Activated CD8-positive, alpha-beta memory T cell treated with anti-CD3 and anti-CD28 coated beads, Interleukin-2, amount 50 U/mL, for 48 hours (primary cell): Measurements from ENCODE around the gene OMP.
"Not testable (repeated sequence)": the region's sequence is repeated elsewhere in the genome, so short reads cannot be mapped to it uniquely, and the experiment has no call there.

Experiments used
- DNase-seq: peaks from one replicate; pipeline ENCODE4 v3.0.0-alpha.2; 2020

OMP gene

GRCh38 chr11:77088236-77089003 is 14.2 kb upstream of the OMP start:
- DNase-seq, result no peak

- no peak for DNase-seq
Measured at GRCh38 chr11:77089004-77089545, 13.6 kb upstream of the OMP start.

DNA sequence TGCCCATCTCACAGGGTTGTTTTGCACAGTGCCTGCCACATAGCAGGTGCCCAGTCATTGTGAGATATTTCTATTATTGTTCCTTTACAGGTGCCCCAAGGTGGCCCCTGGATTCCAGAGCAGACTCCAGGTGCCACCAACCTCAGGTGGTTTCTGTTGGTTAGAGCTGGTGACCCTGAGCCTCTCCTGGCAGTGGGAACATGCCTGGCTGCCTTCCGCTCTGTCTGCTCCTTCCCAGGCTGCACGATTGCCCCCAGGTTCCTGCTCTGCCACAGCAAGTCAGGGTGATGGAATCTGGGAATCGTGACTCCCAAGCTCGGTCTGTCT is 12.6 kb upstream of the OMP start:
- DNase-seq, result no peak

DNA sequence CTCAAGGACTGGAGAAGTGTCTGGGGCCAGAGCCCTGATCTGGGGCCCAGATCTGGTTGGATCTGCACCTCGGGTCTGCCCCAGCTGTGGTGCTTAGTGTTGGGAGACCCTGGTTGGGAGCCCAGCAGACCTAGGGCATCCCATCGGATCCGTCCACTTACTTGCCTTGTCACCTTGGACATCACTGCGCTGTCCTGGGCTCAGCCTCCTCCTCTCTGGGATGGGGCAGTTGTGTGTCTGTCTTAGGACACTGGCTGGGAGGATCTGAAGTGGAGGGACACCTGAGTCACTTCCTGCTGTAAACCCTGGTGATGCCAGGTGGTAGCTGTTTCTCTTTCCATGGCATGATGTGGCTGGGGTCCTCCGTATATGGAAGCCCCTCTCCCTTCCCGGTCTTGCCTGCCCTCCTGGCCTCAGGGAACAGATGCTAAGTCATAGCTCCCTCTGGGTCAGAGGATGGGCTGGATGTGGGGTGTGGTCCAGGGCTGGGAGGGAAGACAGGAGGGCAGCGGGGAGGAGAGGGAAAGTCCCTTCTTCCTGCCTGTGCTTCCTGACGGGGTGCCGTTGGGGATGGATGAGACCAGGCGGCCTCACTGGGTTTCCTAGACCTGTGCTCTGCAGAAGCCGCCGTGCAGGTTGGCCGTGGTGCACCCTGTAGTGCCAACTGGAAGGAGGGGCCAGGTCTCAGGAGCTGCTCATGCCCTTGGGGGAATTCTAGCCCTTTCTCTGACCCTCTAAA is 12.1 kb upstream of the OMP start:
- DNase-seq, result no peak

- DNase-seq, result peak; percentile 86
Measured at GRCh38 chr11:77091146-77091940, 11.3 kb upstream of the OMP start.

DNA sequence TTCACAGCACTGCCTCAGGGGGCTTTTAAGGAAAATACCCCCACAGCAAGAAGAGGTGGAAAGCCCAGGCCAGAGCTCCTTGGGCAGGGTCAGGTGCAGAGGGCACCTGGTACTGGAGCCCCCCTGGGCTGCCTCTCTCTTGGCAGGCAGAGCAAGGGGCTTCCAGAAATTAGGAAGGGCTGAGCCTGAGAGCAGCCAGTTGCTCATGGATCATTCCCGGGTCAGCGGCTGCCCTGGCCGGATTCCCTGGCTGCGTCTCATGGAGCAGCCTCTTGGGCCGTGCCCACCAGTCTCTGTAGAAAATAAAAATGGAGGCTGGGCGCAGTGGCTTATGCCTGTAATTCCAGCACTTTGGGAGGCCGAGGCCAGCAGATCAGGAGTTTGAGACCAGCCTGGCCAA is 10.3 kb upstream of the OMP start:
- DNase-seq, result no peak

DNA sequence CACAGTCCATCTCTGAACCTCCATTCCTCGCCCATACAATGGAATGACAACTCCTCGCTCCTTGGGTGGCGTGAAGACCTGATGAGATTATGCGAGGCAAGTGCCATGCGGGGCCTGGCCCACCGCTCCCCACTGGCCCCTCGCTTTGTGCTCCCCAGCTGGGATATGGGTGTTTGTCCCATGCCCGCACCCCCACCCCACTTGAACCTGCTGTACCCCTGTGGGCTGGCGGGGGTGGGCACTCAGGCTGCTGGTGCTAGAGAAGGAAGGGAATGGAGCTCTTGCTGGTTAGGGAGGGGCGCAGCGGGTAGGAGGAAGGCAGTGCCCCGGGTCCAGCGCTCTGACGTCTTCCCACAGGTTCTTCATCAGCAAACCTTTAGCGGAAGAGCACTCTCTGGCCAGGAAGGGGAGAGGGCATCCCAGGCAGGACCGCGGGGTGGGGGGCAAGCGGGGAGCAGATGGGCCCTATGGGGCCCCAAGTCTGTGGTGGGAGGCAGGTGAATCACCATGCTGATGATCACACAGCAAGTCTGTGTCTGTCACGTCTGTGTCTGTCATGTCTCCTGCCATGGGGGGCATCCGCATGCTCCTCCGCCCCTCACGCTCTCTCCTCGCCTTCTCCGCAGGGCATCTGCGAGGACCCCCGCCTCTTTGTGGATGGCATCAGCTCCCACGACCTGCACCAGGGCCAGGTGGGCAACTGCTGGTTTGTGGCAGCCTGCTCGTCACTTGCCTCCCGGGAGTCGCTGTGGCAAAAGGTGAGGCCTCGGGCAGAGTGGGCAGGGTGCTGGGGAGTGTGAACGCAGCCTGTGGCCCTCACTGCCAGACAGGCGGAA is 9.4 kb upstream of the OMP start:
- no peak for DNase-seq

GRCh38 chr11:77093987-77094840 is 8.4 kb upstream of the OMP start:
- DNase-seq, result no peak

DNA sequence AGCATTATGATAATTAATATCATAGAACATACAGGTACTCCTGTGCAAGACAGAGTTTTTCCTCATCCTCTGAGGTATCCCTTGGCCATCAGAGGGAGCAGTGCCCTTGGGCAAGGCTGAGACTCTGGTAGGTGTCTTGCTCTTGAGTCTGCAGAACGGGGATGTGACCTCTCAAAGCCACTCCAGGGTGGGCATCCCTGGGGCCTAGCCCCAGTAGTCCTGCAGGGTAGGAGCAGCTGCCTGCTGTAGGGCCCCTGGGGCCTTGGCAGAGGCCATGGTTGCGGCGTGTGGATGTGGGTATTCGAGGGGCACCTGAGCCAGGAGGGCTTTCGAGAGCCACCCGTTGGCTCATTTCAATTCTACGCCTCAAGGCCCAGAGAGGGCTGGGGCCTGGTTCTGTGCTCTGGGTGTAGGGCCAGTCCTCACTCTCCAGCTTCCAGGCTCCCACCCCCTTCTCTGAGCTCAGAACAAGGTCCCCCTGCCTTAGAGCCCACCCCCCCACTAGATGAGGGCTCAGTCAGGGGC is 7.7 kb upstream of the OMP start:
- no peak for DNase-seq

GRCh38 chr11:77095551-77096490 is 6.8 kb upstream of the OMP start:
- no peak for DNase-seq

DNA sequence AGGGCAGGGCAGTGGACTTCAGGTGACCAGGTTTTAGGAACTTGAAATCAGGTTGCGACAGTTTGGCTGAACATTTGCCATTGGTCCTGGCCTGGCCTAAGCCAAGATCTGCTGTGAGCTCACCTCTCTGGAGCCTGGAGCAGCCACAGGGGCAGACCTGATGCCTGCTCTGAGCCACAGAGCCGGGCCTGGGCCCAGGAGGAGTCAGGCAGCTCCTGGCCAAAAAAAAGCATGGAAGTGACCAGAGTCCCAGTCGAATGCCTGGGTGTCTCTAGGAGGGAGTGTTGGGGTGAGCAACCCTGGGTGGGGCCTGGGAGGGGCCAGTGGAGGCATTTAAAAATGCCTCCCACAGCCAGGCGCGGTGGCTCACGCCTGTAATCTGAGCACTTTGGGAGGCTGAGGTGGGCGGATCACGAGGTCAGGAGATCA is 6.0 kb upstream of the OMP start:
- DNase-seq, result no peak

- DNase-seq, result not testable (repeated sequence)
Measured at GRCh38 chr11:77097180-77097579, 5.5 kb upstream of the OMP start.

DNA sequence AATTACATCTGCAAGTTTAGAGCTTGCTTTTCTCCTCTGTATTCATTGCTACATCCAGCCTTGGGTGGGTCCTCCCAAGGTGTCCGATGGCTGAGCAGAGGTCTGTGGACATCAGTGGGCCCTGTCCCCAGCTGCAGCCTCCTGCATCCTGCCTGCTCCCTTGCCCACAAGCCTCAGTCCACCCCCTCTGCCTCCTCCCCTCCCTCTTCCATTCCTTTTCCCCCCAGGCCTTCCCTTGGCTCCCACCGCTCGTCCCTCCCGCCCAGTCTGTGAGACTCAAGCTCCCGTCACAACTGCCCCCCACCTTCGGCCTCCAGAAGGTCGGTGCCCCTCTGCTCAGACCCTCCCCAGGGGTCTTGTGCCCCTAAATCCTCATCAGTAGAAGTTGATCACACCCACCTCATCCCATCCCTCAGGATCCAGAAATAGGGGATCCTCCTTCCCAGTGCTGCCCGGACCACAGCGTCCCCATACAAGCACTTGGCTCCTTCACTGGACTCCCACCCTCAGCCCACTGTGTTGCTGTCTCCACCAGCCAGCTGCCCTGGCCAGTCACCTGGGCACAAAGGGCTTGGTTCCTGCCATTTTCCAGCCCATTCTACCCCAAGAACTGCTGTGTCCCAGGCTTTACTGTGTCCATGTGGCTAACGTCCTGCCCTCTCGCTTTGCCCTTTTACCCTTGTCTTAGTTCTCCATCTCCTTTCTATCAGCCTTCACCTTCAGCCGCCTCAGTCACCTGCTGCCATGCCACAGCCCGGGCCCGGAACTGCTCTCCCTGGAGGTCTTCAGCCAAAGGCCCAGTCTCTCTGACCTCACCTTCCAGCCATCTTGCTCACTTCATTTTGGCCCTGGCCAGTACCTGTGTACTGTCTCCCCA is 2.2 kb upstream of the OMP start:
- no peak for DNase-seq

GRCh38 chr11:77101043-77101537 is 1.6 kb upstream of the OMP start:
- DNase-seq, result no peak

- DNase-seq, result no peak
Measured at GRCh38 chr11:77103319-77103718, 679 bp downstream of the OMP start.

GRCh38 chr11:77104727-77105126 is 2.1 kb downstream of the OMP start:
- no peak for DNase-seq

DNA sequence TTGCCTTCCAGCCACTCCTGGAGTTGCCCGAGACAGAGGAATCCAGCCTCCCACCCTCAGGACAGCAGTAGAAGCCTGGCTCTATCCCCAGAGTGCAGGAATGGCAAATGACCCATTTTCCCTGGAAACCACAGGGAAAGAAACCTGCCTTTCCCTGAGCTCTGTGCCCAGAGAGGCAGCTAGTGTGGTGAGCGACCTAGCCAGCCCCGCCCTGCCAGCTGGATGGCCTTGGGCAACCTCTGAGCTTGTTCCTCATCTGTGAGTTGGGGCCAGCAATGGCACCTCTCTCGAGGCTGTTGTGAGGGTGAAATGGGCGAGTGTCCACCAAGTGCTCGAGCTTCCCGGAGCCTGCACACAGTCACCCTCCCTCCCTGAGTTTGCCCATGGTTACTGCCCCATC is 3.7 kb downstream of the OMP start:
- DNase-seq, result no peak

- no peak for DNase-seq
Measured at GRCh38 chr11:77106759-77107158, 4.1 kb downstream of the OMP start.

DNA sequence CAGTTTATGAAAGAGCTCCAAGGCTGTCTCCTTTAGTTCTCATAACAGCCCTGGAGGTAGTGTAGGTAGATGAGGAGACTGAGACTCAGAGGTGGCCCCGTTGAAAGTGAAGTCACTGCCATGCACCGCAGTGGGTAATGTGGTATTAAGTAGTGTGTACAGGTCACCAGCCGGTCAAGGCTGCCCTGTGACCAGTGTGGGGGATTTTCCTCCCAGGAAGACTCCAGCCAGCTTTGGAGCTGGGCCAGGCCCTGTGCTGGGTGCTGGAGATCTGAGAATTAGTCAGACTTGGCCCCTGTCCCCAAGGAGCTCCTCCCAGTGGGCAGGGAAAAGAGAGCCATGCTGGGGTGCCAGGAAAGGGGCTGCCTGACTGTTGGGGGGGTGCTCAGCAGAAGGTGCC is 5.3 kb downstream of the OMP start:
- no peak for DNase-seq
